LNCaP clone FGC (cell line): ENCODE results near the gene ZNF418.

Source experiments
- DNase-seq: peaks from one replicate; pipeline ENCODE4 v3.0.0-alpha.2; 2011; ENCODE audit warnings: low read depth
- H3K4me3 ChIP-seq: 2 replicates; pipeline ENCODE4 v1.5.1; 2011; ENCODE audit warnings: mild to moderate bottlenecking, low read depth, low read length, control low read depth
- TF ChIP-seq, protein P1 (sequence below): IDR thresholded peaks from 2 replicates; pipeline ENCODE4 v1.5.1; 2012; ENCODE audit warnings: mild to moderate bottlenecking; ENCODE audit not compliant: control insufficient read depth, insufficient read depth; ENCODE audit errors: extremely low read depth

The ZNF418 gene

DNA sequence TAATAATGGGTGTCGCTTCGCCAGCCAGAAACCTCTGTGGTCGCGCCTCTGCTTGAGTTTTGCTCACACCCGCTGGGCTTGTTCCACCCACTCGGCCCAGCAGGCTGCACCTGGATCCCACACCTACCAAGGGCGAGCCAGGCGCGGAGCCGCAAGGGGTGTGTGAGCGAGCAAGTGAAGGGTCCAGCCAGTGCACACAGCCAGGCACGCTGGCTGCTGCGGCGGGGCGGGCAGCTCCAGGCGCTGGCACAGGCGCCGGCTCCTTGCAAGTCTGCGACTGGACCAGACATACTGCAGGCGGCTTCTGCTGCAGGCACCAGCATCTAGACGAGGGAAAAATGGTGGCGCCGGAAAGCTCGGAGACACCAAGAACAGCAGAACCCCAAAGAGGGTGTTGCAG is 14.1 kb upstream of the ZNF418 start:
- TF ChIP-seq, protein P1, sequence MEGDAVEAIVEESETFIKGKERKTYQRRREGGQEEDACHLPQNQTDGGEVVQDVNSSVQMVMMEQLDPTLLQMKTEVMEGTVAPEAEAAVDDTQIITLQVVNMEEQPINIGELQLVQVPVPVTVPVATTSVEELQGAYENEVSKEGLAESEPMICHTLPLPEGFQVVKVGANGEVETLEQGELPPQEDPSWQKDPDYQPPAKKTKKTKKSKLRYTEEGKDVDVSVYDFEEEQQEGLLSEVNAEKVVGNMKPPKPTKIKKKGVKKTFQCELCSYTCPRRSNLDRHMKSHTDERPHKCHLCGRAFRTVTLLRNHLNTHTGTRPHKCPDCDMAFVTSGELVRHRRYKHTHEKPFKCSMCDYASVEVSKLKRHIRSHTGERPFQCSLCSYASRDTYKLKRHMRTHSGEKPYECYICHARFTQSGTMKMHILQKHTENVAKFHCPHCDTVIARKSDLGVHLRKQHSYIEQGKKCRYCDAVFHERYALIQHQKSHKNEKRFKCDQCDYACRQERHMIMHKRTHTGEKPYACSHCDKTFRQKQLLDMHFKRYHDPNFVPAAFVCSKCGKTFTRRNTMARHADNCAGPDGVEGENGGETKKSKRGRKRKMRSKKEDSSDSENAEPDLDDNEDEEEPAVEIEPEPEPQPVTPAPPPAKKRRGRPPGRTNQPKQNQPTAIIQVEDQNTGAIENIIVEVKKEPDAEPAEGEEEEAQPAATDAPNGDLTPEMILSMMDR = no peak
- DNase-seq = no peak
- no peak overlapping the region for H3K4me3 ChIP-seq

DNA sequence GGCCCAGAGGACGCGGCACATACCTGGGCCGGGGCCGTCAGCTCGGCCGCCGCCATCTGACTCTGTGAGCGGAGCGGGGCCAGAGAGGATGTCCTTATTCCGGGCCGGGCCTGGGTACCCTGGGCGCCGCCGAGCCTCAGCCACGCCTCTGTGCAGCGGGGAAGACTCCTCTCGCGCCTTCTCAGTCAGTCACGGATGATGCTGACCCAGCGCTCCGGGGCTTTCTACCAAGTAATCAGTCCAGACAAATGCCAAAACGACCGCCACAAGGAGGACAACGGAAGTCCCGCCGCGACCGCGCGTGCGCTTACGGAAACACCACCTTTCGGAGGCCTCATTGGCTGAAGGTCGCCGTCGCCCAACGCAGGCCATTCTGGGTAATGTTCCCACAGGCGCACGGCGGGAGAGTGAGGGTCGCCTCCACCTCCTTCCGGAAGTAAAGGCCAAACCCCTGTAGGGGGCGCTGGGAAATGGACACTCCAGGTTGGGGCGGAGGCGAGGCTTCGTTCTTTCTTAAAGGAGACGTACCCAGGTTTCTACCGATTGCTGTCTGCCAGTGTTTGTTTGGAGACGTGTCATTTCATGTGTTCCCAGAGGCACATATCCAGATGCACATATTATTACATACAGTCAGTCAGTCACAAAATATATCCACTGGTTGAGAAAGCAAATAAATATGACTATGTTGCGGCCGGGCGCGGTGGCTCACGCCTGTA is 12.4 kb upstream of the ZNF418 start, which contains the start of gene ZNF256:
Gene ZNF256, minus strand, starts transcription at position 288 of the 716 bp plus-strand sequence. Its CDS starts 232 bp downstream, at position 56.
- H3K4me3 ChIP-seq = peak within 1 kb of the TSS; percentile 92
- peak; percentile 93 for DNase-seq
- TF ChIP-seq, protein P1 = peak; percentile 67

DNA sequence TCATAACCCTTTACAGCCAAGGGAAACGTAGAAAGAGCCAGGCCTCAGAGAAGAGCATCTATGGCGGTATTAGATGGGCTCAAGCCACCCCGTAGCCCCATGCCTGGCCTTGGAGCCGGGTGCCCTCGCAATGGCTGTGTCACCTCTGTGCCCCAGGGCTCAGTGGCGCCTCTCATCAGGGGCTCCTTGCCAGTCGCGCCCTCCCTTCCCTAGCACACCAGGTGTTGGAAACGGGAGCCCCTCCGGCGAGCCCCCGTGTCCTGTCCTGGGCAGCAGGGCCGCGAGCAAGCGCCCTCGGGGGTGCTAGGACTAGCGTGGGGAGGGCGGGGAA is 11.9 kb upstream of the ZNF418 start:
- peak overlapping the region; percentile 92 for H3K4me3 ChIP-seq
- TF ChIP-seq, protein P1 = no peak
- DNase-seq = no peak

DNA sequence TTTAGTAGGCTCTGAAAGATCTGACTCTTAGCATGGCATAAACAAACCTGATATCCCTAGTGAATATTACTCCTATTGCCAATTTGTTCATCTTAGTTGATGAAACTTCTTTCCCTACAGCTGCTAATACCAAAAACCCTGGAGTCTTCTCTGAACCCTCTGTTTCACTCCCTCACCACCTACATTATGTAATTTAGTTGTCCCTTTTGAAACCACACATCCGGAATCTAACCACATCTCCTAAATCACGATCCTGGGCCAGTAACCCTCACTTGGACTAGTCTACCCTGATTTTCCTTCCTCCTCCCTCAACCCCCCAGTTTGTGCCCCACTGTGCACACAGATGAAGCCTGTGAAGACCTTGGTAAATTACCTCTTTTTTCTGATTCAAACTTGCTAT is 11.1 kb upstream of the ZNF418 start:
- peak overlapping the region; percentile 92 for H3K4me3 ChIP-seq
- DNase-seq = no peak
- TF ChIP-seq, protein P1 = no peak

DNA sequence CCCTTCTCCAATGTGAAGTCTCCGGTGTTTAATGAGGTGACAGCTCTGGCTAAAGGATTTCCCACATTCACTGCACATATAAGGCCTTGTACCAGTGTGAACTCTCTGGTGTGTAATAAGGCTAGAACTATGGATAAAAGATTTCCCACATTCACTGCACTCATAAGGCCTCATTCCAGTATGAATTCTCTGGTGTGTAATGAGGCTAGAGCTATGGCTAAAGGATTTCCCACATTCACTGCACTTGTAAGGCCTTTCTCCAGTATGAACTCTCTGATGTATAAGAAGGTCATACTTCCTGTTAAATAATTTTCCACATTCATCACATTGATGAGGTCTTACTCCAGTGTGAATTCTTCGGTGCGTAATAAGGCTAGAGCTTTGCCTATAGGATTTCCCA is 6.4 kb upstream of the ZNF418 start:
- no peak overlapping the region for H3K4me3 ChIP-seq
- TF ChIP-seq, protein P1 = no peak
- no peak for DNase-seq

DNA sequence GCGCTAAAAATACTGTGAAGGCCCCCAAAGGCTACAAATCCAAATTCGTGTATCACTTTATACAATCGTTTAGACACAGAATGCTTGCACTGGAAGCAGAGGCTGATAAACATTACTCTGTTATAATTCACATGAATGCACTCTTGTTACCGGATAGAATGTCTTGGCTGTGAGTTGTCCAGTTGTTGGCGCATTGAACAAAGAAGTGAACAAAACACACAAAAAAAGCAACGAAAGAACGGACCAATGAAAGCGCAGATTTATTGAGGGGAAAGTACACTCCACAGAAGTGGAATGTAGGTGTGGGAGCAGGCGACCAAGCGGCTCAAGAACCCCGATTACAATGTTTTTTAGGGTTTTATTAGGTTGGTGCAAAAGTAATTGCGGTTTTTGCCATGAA is 529 bp upstream of the ZNF418 start:
- no peak for DNase-seq
- TF ChIP-seq, protein P1 = no peak
- H3K4me3 ChIP-seq = peak overlapping the region; percentile 86; the same call in 1 of the 2 replicates

DNA sequence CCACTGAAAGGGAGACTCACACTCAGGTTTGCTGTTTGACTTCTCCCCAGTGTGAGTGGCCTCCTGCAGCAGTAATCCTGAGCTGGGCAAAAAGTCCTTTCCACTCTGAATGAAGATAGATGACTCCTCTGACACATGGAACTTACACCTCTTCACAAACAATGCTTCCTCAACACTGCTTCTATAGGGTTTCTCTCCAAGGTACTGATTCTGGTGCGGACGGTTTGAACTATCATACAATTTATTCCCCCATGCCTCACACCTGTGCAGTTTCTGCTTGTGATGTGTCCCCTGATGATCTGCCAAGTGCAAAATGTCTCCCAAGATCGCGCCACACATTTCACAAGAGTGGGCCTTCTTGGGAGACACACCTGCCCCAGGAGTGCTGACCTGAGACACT is 7.6 kb downstream of the ZNF418 start:
- no peak for DNase-seq
- TF ChIP-seq, protein P1 = no peak

More for the DNA sequence above, 7.6 kb downstream of the ZNF418 start:
- H3K4me3 ChIP-seq = no peak overlapping the region
